Measurements from ENCODE around the gene DLG5.
A peak's percentile ranks its signal among the peaks of the same experiment; 100 is the strongest.

Gene DLG5

GRCh38 chr10:77892021-77892739, 34.4 kb downstream of the DLG5 start:
- no peak for DNase-seq (ENCODE audit: low spot score)

- peak; percentile 63 for DNase-seq (ENCODE audit: low spot score)
Observed at GRCh38 chr10:77890097-77890496, 36.5 kb downstream of the DLG5 start.

GRCh38 chr10:77889277-77889903, 37.2 kb downstream of the DLG5 start:
- peak; percentile 87 for DNase-seq (ENCODE audit: low spot score)

GRCh38 chr10:77888356-77888703, 38.2 kb downstream of the DLG5 start:
- no peak for DNase-seq (ENCODE audit: low spot score)

GRCh38 chr10:77887631-77888355, 38.8 kb downstream of the DLG5 start:
- DNase-seq (ENCODE audit: low spot score): no peak

GRCh38 chr10:77886795-77887355, 39.7 kb downstream of the DLG5 start:
- DNase-seq (ENCODE audit: low spot score): no peak

GRCh38 chr10:77884181-77884580, 42.4 kb downstream of the DLG5 start:
- no peak for DNase-seq (ENCODE audit: low spot score)

GRCh38 chr10:77881636-77882035, 44.9 kb downstream of the DLG5 start:
- no peak for DNase-seq (ENCODE audit: low spot score)

- no peak for DNase-seq (ENCODE audit: low spot score)
Observed at GRCh38 chr10:77881222-77881621, 45.3 kb downstream of the DLG5 start.

- no peak for DNase-seq (ENCODE audit: low spot score)
Observed at GRCh38 chr10:77879710-77880109, 46.8 kb downstream of the DLG5 start.

GRCh38 chr10:77879065-77879464, 47.5 kb downstream of the DLG5 start:
- no peak for DNase-seq (ENCODE audit: low spot score)

GRCh38 chr10:77877441-77878344, 48.9 kb downstream of the DLG5 start:
- DNase-seq (ENCODE audit: low spot score): peak; percentile 79

- DNase-seq (ENCODE audit: low spot score): no peak
Observed at GRCh38 chr10:77875730-77876129, 50.8 kb downstream of the DLG5 start.

GRCh38 chr10:77874872-77875271, 51.7 kb downstream of the DLG5 start:
- no peak for DNase-seq (ENCODE audit: low spot score)

- peak; percentile 45 for DNase-seq (ENCODE audit: low spot score)
Observed at GRCh38 chr10:77873536-77874380, 52.8 kb downstream of the DLG5 start.

- DNase-seq (ENCODE audit: low spot score): no peak
Observed at GRCh38 chr10:77872947-77873535, 53.5 kb downstream of the DLG5 start.

GRCh38 chr10:77872151-77872946, 54.2 kb downstream of the DLG5 start:
- DNase-seq (ENCODE audit: low spot score): no peak

GRCh38 chr10:77869626-77870420, 56.7 kb downstream of the DLG5 start:
- no peak for DNase-seq (ENCODE audit: low spot score)

- no peak for DNase-seq (ENCODE audit: low spot score)
Observed at GRCh38 chr10:77868523-77868922, 58.0 kb downstream of the DLG5 start.

Data from iPS-NIHi11 (cell line).